ENCODE measurements around the gene CCNL2.

GRCh38 chr1:1359308-1359663, 39.8 kb downstream of the CCNL2 start:
- TF ChIP-seq CTCF (conservative IDR thresholded peaks at IDR 0.05; ENCODE audit: low read depth, low read length) (no peak), EZH2 (IDR thresholded peaks at IDR 0.05; ENCODE audit: borderline replicate concordance, low read depth, low read length, poor library complexity, severe bottlenecking) (no peak)
